ENCODE data around the gene ZNF175. TPM values are rescaled to one million over a fixed set of nuclear protein-coding genes. Genes with fewer than 3 reads are reported as not detected.
"Not testable (repeated sequence)": the region's sequence is repeated elsewhere in the genome, so short reads cannot be mapped to it uniquely, and the experiment has no call there.

The ZNF175 gene
- total and polyA plus RNA-seq, 9 donors = 6.5 to 9.7 (median 7.6) TPM

DNA sequence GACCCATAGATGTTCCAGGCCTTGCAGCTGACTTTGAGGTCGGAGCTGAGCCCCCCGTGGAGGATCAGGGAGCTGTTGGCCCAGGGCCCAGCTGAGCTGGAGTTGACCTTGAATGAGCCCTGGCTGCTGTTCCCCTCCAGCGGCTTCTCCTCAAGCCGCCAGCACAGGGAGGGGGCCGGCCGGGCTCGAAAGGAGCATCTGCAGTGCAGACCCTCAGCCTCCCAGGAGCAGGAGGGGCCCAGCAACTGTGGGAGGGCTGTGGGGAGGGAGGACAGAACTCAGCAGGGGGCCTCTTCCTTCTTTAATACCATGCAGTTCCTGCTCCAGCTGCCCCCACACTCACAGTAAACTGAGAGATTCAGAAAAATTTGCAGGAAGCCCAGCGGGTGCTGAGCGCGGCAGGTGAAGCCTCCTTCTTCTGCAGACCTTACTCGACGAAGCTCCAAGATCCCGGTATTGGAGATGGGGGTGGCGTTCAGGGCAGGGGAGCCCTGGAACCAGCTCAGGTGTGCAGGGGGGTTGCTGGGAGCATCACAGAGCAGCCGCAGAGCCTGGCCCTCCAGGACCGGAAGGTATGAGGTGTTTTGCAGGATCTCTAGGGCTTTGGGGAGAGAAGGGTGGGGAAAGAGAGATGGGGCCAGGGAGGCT, 56.5 kb downstream of the ZNF175 start:
- H3K4me1 ChIP-seq (ENCODE audit: control insufficient read depth, insufficient read depth, low read length) = no peaks in the 10 kb centered on the region
- 42% methylated on average over 4 of the region's 16 CpGs for WGBS (ENCODE audit: insufficient coverage)

DNA sequence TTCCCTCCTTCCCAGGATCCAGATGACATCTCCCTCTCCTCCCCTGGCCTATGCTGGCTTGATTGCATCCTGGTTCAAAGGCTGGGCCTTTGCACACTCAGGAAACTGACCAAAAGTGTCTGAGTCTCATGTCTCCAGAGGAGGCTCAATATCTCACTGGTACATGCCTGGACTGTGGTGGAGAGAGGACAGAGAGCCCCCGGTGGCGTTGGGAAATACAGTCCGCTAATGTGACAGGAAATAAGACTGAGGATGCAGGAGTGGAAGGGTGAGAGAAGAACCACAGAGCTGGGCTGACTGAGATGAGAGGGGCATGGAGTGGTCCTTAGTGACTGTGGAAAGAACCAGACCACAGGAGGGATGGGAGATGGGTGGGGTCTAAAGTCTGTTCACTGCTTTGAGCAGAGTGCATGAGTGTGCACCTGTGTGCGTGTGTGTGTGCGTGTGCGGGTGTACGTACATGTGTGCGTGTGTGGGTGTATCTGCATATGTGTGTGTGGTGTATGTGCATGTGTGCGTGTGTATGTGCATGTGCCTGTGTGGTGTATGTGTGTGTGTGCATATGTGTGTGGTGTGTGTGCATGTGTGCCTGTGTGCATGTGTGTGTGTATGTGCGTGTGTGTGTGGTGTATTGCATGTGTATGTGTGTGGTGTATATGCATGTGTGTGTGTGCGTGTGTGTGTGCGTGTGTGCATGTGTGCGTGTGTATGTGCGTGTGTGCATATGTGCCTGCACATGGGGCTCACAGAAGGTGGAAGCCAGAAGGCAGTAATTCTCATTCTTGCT, 57.3 kb downstream of the ZNF175 start:
- H3K36me3 ChIP-seq (ENCODE audit: control insufficient read depth, insufficient read depth, low read length) = no peaks in the 10 kb centered on the region
- H3K27me3 ChIP-seq (ENCODE audit: control insufficient read depth, insufficient read depth, low read length) = no peaks in the 10 kb centered on the region
- H3K4me3 ChIP-seq (ENCODE audit: low read length) = no peak overlapping the region
- no peak for DNase-seq
- 83% methylated on average over 12 of the region's 14 CpGs for WGBS (ENCODE audit: insufficient coverage)
- H3K27ac ChIP-seq (ENCODE audit: low read length) = no peak overlapping the region
- H3K4me1 ChIP-seq (ENCODE audit: control insufficient read depth, insufficient read depth, low read length) = no peaks in the 10 kb centered on the region
- no peaks in the 10 kb centered on the region for H3K9me3 ChIP-seq (replicated peaks; ENCODE audit: control insufficient read depth, low read depth, low read length)

More for the DNA sequence above, 56.5 kb downstream of the ZNF175 start:
- H3K36me3 ChIP-seq (ENCODE audit: control insufficient read depth, insufficient read depth, low read length) = no peaks in the 10 kb centered on the region
- no peak for DNase-seq
- H3K9me3 ChIP-seq (replicated peaks; ENCODE audit: control insufficient read depth, low read depth, low read length) = no peaks in the 10 kb centered on the region
- no peak overlapping the region for H3K27ac ChIP-seq (ENCODE audit: low read length)
- no peak overlapping the region for H3K4me3 ChIP-seq (ENCODE audit: low read length)
- H3K27me3 ChIP-seq (ENCODE audit: control insufficient read depth, insufficient read depth, low read length) = no peaks in the 10 kb centered on the region

DNA sequence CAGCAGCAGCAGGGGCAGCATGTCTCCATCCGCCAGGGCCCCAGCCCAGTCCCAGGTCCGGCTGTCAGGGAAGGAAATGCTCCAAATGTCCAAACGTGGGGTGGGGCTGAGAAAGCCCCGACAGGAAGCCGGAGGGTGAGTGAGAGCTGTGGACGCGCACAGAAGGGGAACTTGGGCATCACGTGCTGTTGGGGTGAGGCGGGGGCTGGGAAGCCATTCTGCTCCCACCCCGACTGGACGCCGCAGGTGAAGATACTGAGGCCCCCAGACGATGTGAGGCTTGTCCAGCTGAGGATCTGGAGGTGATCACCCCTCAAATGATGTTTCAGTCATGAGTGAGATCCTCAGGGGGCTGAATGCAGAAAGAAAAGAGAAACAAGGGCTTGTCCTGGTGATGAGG, 59.2 kb downstream of the ZNF175 start, which contains the start of gene SIGLEC5:
Gene SIGLEC5, minus strand, starts transcription at position 87 of the 400 bp plus-strand sequence. Its CDS starts 66 bp downstream, at position 21.
- DNase-seq; H3K27ac ChIP-seq (ENCODE audit: low read length); H3K9me3 ChIP-seq (replicated peaks; ENCODE audit: control insufficient read depth, low read depth, low read length); H3K4me3 ChIP-seq (ENCODE audit: low read length); H3K4me1 ChIP-seq (ENCODE audit: control insufficient read depth, insufficient read depth, low read length); H3K27me3 ChIP-seq (ENCODE audit: control insufficient read depth, insufficient read depth, low read length); H3K36me3 ChIP-seq (ENCODE audit: control insufficient read depth, insufficient read depth, low read length): not testable (repeated sequence)
- 77% methylated on average over 5 of the region's 13 CpGs for WGBS (ENCODE audit: insufficient coverage)

DNA sequence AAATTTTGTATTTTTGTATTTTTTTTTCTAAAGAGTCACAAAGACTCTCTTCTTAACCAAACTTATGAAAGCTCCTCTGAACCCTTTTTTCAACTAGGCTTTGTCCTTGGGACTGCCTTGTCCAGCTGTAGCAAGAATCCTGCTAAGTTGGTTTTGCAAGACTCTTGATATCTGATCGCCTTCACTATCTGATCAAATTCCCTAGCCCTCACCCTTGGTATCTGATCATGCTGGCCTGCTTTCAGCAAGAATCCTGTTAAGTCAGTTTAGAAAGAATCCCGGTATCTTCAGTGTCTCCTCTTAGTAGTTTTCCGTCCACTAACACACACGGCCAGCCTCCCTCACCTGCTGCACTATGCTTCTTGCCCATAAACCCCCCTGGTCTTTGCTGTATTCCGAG, 61.0 kb downstream of the ZNF175 start:
- Histone ChIP-seq H3K36me3 (ENCODE audit: control insufficient read depth, insufficient read depth, low read length) (no peaks in the 10 kb centered on the region), H3K4me3 (ENCODE audit: low read length) (no peak overlapping the region), H3K9me3 (replicated peaks; ENCODE audit: control insufficient read depth, low read depth, low read length) (peaks cover 2% of the 10 kb centered on the region), H3K4me1 (ENCODE audit: control insufficient read depth, insufficient read depth, low read length) (no peaks in the 10 kb centered on the region), H3K27me3 (ENCODE audit: control insufficient read depth, insufficient read depth, low read length) (no peaks in the 10 kb centered on the region), H3K27ac (ENCODE audit: low read length) (no peak overlapping the region)
- WGBS (ENCODE audit: insufficient coverage) = 60% methylated on average over 5 of the region's 5 CpGs
- DNase-seq = no peak

DNA sequence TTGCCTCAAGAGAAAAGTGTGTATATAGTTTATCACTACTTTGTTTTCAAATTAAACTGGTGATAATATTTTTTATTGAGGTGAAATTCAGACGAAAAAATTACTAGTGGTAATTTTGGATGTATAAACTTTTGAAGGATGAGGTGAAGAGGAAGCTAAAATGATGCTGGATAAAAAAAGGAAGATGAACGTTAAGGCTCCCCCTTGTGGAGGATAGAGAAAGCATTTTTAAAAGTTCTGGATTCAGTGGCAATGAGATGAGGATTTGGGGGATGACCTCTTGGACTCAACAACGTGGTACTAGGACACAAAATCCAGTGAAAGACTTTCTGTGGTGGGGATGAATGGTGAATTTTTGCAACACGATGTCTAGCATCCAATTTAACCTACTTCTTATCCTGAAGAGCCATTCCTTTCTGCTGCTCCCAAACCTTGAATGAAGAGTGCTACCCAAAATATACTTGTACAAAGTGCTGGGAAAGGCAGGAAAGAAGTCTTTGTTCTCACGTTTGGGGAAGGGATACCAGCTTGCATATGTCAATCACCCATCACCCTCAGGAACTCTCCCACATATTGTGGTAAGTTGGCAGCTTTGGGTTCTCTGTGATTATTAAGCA, 66.4 kb downstream of the ZNF175 start:
- H3K27ac ChIP-seq (ENCODE audit: low read length) = no peak overlapping the region
- 18% methylated on average over 2 of the region's 5 CpGs for WGBS (ENCODE audit: insufficient coverage)

DNA sequence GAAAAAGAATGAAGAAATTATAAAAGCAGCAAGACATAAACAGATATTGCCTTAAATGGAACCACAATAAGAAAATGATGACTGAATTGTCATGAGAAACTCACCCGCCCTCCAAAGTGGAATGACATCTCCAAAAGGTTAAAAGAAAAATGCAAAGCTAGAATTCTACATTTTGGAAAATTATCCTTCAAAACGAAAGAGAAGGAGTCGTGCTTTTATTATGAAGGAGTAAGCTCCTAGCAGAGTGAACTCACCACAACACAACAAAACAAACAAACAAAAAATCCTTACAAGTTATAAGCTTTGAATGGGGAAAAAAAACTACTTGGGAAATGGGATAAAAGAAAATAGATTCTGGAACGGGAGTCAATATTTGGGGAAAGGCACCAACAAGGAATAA, 68.8 kb downstream of the ZNF175 start:
- no peak overlapping the region for H3K27ac ChIP-seq (ENCODE audit: low read length)
- peaks cover 2% of the 10 kb centered on the region for H3K9me3 ChIP-seq (replicated peaks; ENCODE audit: control insufficient read depth, low read depth, low read length)
- no peak for DNase-seq
- H3K4me3 ChIP-seq (ENCODE audit: low read length) = no peak overlapping the region
- no peaks in the 10 kb centered on the region for H3K36me3 ChIP-seq (ENCODE audit: control insufficient read depth, insufficient read depth, low read length)
- no peaks in the 10 kb centered on the region for H3K4me1 ChIP-seq (ENCODE audit: control insufficient read depth, insufficient read depth, low read length)
- no CpG with 5 or more reads among the region's 4 CpGs for WGBS (ENCODE audit: insufficient coverage)
- no peaks in the 10 kb centered on the region for H3K27me3 ChIP-seq (ENCODE audit: control insufficient read depth, insufficient read depth, low read length)

More for the DNA sequence above, 66.4 kb downstream of the ZNF175 start:
- peaks cover 2% of the 10 kb centered on the region for H3K9me3 ChIP-seq (replicated peaks; ENCODE audit: control insufficient read depth, low read depth, low read length)
- no peak overlapping the region for H3K4me3 ChIP-seq (ENCODE audit: low read length)
- H3K36me3 ChIP-seq (ENCODE audit: control insufficient read depth, insufficient read depth, low read length) = no peaks in the 10 kb centered on the region
- H3K4me1 ChIP-seq (ENCODE audit: control insufficient read depth, insufficient read depth, low read length) = no peaks in the 10 kb centered on the region
- no peak for DNase-seq
- H3K27me3 ChIP-seq (ENCODE audit: control insufficient read depth, insufficient read depth, low read length) = no peaks in the 10 kb centered on the region

DNA sequence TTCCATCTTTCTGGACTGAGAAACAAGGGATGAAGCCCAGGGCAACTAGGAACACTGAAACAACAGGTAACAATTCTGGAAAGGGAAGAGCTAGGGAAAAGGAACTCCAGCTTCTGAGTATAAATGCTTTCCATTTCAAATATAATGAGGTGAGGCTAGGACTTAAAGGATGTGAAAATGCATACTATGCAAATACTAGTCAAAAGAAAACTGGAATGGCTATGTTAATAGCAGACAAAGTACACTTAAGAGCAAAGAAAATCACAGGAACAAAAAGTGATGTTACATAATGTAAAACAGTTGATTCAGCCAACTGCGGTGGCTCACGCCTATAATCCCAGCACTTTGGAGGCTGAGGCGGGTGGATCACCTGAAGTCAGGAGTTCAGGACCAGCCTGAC, 69.3 kb downstream of the ZNF175 start:
- peaks cover 2% of the 10 kb centered on the region for H3K9me3 ChIP-seq (replicated peaks; ENCODE audit: control insufficient read depth, low read depth, low read length)
- H3K27ac ChIP-seq (ENCODE audit: low read length) = no peak overlapping the region
- no peaks in the 10 kb centered on the region for H3K27me3 ChIP-seq (ENCODE audit: control insufficient read depth, insufficient read depth, low read length)
- WGBS (ENCODE audit: insufficient coverage) = 80% methylated on average over 2 of the region's 3 CpGs
- no peaks in the 10 kb centered on the region for H3K4me1 ChIP-seq (ENCODE audit: control insufficient read depth, insufficient read depth, low read length)
- no peaks in the 10 kb centered on the region for H3K36me3 ChIP-seq (ENCODE audit: control insufficient read depth, insufficient read depth, low read length)
- DNase-seq = no peak
- no peak overlapping the region for H3K4me3 ChIP-seq (ENCODE audit: low read length)

DNA sequence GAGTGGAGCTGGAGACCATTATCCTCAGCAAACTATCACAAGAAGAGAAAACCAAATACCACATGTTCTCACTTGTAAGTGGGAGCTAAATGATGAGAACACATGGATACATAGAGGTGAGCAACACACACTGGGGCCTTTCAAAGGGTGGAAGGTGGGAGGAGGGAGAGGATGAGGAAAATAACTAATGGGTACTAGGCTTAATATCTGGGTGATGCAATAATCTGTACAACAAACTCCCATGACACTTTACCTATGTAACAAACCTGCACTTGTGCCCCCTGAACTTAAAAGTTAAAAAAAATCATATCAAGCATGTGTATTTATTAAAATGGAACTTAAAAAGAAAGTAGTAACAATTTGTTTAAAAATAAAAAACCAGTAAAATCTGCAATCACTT, 70.6 kb downstream of the ZNF175 start:
- Histone ChIP-seq H3K4me1 (ENCODE audit: control insufficient read depth, insufficient read depth, low read length) (no peaks in the 10 kb centered on the region), H3K27ac (ENCODE audit: low read length) (no peak overlapping the region), H3K27me3 (ENCODE audit: control insufficient read depth, insufficient read depth, low read length) (no peaks in the 10 kb centered on the region), H3K4me3 (ENCODE audit: low read length) (no peak overlapping the region), H3K36me3 (ENCODE audit: control insufficient read depth, insufficient read depth, low read length) (no peaks in the 10 kb centered on the region), H3K9me3 (replicated peaks; ENCODE audit: control insufficient read depth, low read depth, low read length) (peaks cover 2% of the 10 kb centered on the region)
- no peak for DNase-seq
